GM10248 (cell line): ENCODE data around the gene FAM184B.

Source experiments
- CTCF ChIA-PET: fragments of 300-600 bp; sonication (Branson Sonifier 250); formaldehyde crosslinking; extraction: SDS; loops from one replicate; lab custom pipeline; 2021; ENCODE audit warnings: antibody characterized with exemption; lab: Yijun Ruan, JAX
- POLR2A ChIA-PET: fragments of 350-650 bp; sonication (Branson Sonifier 250); formaldehyde crosslinking; extraction: SDS; loops from one replicate; lab custom pipeline; 2020; ENCODE audit warnings: antibody characterized with exemption; lab: Yijun Ruan, JAX
- DNase-seq: peaks from one replicate; pipeline ENCODE4 v3.0.0; 2012; ENCODE audit errors: extremely low spot score
- CTCF ChIP-seq: IDR thresholded peaks from 2 replicates; pipeline ENCODE4 v1.5.1; 2012; ENCODE audit warnings: mild to moderate bottlenecking, low read depth; ENCODE audit errors: extremely low read depth, missing control alignments, control extremely low read depth

FAM184B gene

GRCh38 chr4:17760626-17761025 is 20.8 kb downstream of the FAM184B start:
- DNase-seq = no peak
- ChIA-PET CTCF (no interaction called here), POLR2A (no interaction called here)
- TF ChIP-seq CTCF = no peak

- no peak for DNase-seq
- POLR2A ChIA-PET = no interaction called here
- CTCF ChIA-PET = no interaction called here
- TF ChIP-seq CTCF = no peak
These were observed 22.9 kb downstream of the FAM184B start for GRCh38 chr4:17758485-17758884.

DNA sequence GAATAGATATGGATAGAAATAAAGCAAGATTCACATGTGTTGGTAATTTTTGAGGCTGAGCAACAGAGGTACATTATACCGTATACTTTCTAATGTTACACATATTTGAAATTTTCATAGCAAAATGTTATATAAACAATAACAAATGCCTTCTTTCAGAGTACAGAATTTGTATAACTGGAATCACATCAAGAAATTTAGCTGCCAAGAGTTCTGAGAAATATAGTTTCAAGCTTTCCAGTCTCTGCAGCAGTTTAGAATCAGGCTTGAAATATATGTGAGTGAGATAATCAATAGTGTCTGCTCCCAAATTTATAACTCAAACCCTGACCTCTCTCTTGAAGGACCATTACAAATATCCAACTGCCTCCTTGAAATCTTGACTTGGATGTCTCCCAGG is 23.8 kb downstream of the FAM184B start:
- no peak for TF ChIP-seq CTCF
- POLR2A ChIA-PET = no interaction called here
- DNase-seq = no peak
- CTCF ChIA-PET = no interaction called here

- TF ChIP-seq CTCF = no peak
- POLR2A ChIA-PET = no interaction called here
- CTCF ChIA-PET = interaction anchor here (1.5 kb wide), 1 partner anchor 9 kb away, joined by 3 read pairs; no protein-coding TSS in a partner anchor
- no peak for DNase-seq
These were observed 27.8 kb downstream of the FAM184B start for GRCh38 chr4:17753646-17754045.

- CTCF ChIA-PET = interaction anchor here (1.2 kb wide), 1 partner anchor 25 kb away, joined by 3 read pairs; no protein-coding TSS in a partner anchor
- POLR2A ChIA-PET = no interaction called here
- DNase-seq = no peak
- TF ChIP-seq CTCF = no peak
These were observed 40.7 kb downstream of the FAM184B start for GRCh38 chr4:17740702-17741101.

DNA sequence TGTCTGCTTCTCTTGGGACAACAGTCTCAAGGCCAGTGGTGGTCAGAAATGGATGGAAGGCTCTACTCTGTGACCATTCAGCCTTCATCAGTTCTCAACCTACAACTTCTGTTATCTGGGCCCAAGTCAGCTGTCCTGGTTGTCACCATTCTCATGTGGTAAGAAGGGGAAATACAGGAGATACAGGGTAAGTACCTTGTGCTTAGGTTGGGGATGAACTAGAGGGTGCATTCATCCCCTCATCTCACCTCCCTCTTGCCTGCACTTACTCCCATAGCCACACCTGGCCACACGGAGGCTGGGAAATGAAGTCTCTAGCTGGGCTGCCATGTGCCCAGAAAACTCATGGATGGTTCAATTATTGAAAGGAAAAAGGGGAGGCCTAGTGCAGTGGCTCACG is 44.9 kb downstream of the FAM184B start:
- DNase-seq = no peak
- no peak for TF ChIP-seq CTCF
- ChIA-PET CTCF (interaction anchor here (0.8 to 1.5 kb wide), 2 partner anchors 23 to 71 kb away, joined by 3 read pairs; no protein-coding TSS in a partner anchor), POLR2A (no interaction called here)
